ENCODE measurements around the gene SERPIND1. TPM values are rescaled to one million over a fixed set of nuclear protein-coding genes. Genes with fewer than 3 reads are reported as not detected.

The SERPIND1 gene
- polyA plus RNA-seq, 3 donors, result 2.3 to 4.4 (median 3.8) TPM

DNA sequence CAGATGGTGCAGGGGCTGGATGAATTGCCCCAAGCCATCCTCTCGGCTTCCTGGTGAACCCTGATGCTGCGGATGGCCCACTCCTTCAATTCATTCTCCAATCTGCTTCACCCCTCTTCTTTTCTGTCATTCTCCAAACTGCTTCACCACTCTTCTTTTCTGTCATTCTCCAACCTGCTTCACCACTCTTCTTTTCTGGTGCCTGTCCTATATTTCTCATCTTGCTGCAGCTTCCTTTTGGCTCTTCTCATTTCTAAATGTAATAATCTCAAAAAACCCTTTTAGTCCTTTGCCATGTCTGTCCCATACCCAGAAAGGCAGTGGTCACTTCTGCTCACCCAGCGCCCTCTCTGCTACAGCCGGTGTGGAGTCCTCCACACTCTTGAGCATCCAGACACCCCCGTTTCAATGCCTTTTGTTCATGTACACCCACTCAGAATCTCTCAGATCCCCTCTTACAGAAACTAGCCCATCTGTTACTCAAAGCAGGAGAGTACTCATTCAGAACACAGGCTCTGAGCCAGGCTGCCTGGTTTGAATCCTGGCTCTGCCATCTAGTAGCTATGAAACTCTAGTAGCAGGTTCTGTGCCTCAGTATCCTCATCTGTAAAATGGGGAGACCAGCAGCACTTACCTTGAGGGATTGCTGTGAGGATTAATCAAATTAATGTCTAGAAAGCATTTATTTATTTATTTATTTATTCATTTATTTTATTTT, 14.9 kb downstream of the SERPIND1 start:
- DNase-seq (ENCODE audit: low read depth in 3 of 3, low spot score in 2 of 3), result no peak

DNA sequence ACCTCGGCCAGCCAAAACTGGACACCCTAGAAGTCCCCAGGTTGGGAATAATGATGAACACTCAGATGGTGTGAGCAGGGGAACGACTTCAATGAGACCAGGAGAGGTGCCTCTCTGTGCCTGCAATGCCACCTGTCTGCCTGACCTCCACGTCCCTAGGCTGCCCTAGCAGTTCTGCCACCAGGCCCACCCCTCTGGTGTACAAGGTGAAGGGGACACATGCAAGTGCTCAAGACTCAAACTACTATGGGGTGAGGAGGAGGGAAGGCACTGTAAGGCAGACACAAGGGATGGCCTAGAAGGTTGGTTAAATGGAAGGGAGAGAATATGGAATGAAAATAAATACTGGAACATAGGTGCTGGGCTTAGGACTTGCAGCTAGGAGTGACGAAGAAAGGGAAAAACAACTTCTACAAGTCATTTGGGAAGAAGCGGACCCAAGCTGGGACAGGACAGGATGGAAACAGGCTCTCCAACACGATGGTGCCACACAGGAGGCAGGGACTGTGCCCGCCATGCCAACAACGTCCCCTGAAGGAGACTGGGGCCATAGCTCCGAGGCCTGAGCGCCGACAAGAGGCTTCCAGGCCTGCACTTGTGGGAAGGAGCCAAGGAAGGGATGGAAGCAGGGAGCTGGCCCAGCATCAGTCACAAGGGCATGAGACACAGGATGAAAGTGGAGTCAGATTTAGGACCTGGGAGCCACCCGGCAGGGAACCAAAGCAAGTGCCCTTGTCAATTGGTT, 18.5 kb downstream of the SERPIND1 start:
- DNase-seq (ENCODE audit: low read depth in 3 of 3, low spot score in 2 of 3), result no peak

DNA sequence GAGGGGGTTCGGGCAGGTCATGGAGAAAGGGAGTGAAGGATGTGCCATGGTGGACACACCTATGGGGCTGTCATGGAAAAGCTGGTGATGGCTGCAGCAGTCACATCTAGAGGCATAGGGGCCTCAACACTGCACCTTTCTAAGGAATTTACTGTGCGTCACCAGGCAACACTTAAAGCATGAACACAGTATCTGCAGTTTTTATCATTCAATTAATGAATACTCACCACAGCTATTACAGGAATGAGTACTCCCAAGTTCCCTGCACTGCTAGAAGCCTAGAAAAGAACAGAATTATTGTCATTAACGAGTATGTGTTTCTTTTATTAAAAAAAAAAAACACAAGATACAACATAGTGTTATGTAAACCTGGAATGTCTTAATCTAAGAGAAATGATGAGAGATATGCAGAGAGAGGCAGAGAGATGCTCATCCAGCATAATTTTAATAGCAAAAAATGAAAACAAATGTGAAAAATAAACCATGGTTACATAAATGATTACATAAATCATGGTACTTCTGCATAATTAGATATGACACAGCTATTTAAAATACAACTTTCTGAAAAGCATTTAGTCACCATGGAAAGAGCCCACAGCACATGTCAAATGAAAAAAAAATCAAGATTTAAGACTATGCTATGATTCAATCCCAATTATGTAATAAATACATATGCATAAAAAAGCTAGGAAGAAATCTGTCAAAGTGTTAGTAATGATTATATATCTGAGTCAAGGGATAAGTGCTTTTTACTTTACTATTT, 19.2 kb downstream of the SERPIND1 start:
- DNase-seq (ENCODE audit: low read depth in 3 of 3, low spot score in 2 of 3), result no peak

- no peak for DNase-seq (ENCODE audit: low read depth in 3 of 3, low spot score in 2 of 3)
These were observed 20.1 kb downstream of the SERPIND1 start for GRCh38 chr22:20793748-20794649.

DNA sequence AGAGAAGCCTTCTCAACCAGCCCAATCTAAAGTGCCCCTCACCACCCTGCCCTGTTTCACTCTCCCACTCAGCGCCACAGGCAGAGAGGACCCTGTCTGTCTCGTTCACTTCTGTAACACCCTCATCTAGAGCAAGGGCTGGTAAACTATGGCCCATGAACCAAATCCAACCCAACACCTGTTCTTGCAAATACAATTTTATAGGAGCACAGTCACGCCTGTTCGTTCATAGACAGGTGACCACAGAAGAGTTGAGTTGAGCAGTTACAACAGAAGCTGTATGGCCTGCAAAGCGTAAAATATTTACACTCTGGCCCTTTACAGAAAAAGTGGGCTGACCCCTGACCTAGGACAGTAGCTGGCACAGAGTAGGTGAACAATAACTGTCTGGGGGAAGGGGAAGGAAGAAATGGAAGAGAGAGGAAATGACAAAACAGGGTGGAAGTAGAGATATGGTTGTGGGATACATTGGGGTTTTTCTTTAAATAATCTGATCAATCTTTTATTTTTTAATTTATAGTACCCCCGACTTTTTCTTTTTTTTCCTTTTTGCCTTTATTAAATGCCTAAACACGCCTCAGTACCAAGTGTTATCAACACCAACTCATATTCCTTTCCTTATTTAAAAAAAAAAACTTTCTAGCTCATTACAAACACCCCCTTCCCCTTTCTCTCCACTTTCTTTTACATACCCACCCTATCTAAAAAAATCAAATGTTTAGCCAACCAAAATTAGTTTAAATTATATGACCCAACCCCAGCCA, 20.9 kb downstream of the SERPIND1 start:
- DNase-seq (ENCODE audit: low read depth in 3 of 3, low spot score in 2 of 3), result no peak

GRCh38 chr22:20796731-20797130, 22.8 kb downstream of the SERPIND1 start:
- no peak for DNase-seq (ENCODE audit: low read depth in 3 of 3, low spot score in 2 of 3)

DNA sequence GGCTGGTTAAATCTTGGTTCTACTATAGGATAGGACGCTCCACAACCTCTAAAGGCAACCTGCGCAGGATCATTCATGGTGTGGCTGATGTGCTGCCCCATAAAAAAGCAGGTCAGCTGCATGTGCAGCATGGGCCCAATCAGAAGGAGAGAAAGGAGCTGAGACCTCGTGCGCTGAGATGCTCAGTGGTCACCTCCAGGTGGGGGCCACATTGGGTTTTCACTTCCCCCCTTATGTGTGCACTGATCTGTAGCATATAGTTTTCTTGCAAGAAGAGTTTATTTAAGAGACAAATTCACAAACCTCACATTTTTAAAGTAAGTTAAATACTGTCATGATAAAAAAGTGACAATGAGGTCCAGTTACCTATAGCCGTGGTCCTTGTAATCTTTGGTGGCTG, 24.3 kb downstream of the SERPIND1 start:
- DNase-seq (ENCODE audit: low read depth in 3 of 3, low spot score in 2 of 3), result no peak

DNA sequence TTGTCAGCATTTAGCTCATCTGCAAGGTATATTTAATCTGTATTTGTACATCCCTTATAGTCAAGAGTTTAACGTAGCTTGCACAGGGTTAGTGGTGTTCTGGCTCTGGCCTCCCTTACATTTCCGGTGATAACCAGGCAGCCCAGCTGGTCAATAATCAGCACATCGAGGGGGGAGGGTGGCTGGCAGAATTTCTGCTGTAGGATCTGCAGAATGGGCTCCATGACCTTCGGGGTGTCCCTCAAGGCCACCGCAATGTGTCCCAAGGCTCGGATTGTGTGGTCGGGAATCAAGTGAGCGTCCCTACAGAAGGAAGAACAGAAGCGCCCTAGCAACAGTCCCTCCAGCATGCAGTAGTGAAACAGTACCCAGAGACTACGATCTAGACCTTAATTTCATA, 25.1 kb downstream of the SERPIND1 start:
- DNase-seq (ENCODE audit: low read depth in 3 of 3, low spot score in 2 of 3), result no peak

DNA sequence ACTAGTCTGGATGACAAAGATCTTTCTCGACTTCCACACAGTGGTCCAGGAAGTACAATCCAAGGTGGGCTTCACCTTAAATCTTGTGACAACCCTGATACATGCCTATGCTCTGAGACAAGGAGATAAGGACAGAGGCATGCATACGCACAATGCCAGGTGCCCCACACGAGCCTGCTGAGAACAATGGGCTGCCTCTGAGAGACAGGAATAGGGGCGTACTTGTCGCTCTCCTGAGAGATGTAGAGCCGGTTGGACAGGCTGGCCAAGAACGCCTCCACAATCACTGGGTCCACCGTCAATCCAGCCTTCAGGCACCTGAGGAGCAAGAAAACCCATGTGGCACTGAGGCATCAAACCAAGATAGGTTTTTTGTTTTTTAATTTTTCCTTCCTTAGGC, 25.5 kb downstream of the SERPIND1 start:
- no peak for DNase-seq (ENCODE audit: low read depth in 3 of 3, low spot score in 2 of 3)

DNA sequence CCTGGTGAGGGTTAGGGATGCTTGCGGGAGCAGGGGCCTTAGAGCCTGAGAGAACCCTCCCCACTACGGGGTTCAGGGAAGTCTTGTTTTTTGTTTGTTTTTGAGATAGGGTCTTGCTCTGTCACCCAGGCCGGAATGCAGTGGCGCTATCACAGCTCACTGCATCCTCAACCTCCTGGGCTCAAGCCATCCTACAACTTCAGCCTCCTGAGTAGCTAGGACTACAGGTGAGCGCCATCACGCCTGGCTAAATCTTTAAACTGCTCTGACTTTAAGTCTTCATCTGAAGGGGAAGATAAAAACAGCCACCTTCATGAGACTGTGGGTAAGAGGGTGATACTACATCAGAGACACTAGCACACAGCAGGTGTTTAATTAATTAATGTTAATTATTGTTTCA, 28.5 kb downstream of the SERPIND1 start:
- DNase-seq (ENCODE audit: low read depth in 3 of 3, low spot score in 2 of 3), result no peak

- DNase-seq (ENCODE audit: low read depth in 3 of 3, low spot score in 2 of 3), result no peak
These were observed 29.1 kb downstream of the SERPIND1 start for GRCh38 chr22:20802922-20803553.

GRCh38 chr22:20803696-20804324, 29.9 kb downstream of the SERPIND1 start:
- peak in 2 of 3 donors; percentile 9 to 23 for DNase-seq (ENCODE audit: low read depth in 3 of 3, low spot score in 2 of 3)

- no peak for DNase-seq (ENCODE audit: low read depth in 3 of 3, low spot score in 2 of 3)
These were observed 30.7 kb downstream of the SERPIND1 start for GRCh38 chr22:20804650-20805049.

DNA sequence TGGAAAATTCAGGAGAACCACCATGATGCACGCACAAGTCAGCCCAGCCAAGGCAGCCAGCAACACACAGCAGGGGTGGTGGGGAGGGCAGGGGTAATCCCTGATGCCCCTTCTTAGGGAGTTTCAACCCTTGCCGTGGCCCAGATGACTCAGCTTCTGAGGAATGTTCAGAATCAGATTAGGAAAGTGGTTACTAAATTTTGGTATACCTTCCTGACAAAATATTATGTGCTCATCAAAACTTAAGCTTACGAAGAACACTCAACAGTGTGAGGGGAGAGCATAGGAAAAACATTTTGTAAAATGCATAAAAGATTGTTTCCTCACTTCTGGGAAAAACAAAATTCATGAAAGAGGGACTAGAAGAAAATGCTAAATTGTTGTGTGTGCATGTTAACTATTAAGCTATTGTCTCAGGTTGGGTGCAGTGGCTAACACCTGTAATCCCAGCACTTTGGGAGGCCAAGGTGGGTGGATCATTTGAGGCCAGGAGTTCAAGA, 32.1 kb downstream of the SERPIND1 start:
- no peak for DNase-seq (ENCODE audit: low read depth in 3 of 3, low spot score in 2 of 3)

- DNase-seq (ENCODE audit: low read depth in 3 of 3, low spot score in 2 of 3), result no peak
These were observed 33.4 kb downstream of the SERPIND1 start for GRCh38 chr22:20807315-20807752.

- DNase-seq (ENCODE audit: low read depth in 3 of 3, low spot score in 2 of 3), result no peak
These were observed 34.9 kb downstream of the SERPIND1 start for GRCh38 chr22:20808844-20809243.

DNA sequence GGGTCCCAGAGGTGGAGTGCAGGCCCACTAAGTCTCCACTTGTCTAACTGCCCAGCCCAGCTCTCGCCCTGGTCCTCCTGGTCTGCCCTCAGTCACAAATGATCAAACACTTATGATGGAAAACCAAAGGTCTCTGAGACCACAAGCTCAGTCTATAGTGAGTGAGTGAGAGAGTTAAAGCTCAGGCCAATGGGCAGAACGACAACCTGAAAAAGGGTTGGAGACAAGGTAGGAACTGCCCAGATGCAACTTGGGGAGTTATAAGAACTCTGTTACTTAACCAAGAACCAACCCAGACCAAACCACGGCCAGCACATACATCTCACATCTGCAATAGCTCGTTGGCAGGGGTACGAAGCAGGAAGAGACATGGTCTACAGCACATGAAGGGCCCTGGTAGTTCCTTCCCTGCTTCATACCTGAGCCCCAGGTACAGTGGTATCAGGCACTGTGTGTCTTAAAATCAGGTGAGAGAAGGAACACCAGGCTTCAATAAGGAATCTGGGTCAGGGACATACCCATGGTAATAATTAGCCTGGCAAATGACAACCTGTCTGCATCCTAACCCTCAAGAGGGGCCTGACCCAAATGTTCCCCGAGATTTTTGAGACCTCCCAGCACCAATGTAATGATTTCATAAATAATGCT, 35.7 kb downstream of the SERPIND1 start:
- no peak for DNase-seq (ENCODE audit: low read depth in 3 of 3, low spot score in 2 of 3)

GRCh38 chr22:20810645-20811044, 36.7 kb downstream of the SERPIND1 start:
- DNase-seq (ENCODE audit: low read depth in 3 of 3, low spot score in 2 of 3), result no peak

Measured in right renal cortex interstitium (tissue), 3 donors.